B cell (primary cell): ENCODE measurements around the gene MCHR1. TPM values are rescaled to one million over a fixed set of nuclear protein-coding genes. Genes with fewer than 3 reads are reported as not detected.
"Not testable (repeated sequence)": the region's sequence is repeated elsewhere in the genome, so short reads cannot be mapped to it uniquely, and the experiment has no call there.

ENCODE experiments used
- ATAC-seq: fragments of 200-7000 bp; cut with Tn5 transposase; one replicate; pipeline ENCODE4 v1.10.0; 2021; ENCODE audit warnings: low read depth, mild to moderate bottlenecking, moderate number of reproducible peaks, moderate library complexity
- CTCF ChIA-PET: fragments of 350-600 bp; sonication (Branson Sonifier 250); formaldehyde crosslinking; loops from one replicate; lab custom pipeline; 2021; ENCODE audit warnings: antibody characterized with exemption, inconsistent platforms; lab: Charles Lee
- POLR2A ChIA-PET: fragments of 350-600 bp; sonication (Branson Sonifier 250); formaldehyde crosslinking; loops from one replicate; lab custom pipeline; 2021; ENCODE audit warnings: antibody characterized with exemption; lab: Charles Lee
- DNase-seq: peaks from one replicate; pipeline ENCODE4 v3.0.0; 2013
- H2AFZ ChIP-seq: 2 replicates; pipeline ENCODE4 v1.6.1; 2012; ENCODE audit warnings: mild to moderate bottlenecking, low read depth, low read length; ENCODE audit not compliant: insufficient read depth, poor library complexity, severe bottlenecking
- H3K27ac ChIP-seq, 2 donors: 1 replicate in 1 of 2; 2 replicates in 1 of 2; pipeline ENCODE4 v1.5.1; 2012 to 2013; ENCODE audit warnings: low read length in 2 of 2, mild to moderate bottlenecking in 2 of 2, moderate library complexity in 1 of 2
- H3K27me3 ChIP-seq, 4 experiments: fragments of 200-600 bp in 1 of 4; sonication (generic) in 1 of 4; replicated peaks in 1 of 4; 1 replicate in 2 of 4; 2 replicates in 2 of 4; pipeline versions ENCODE4 v1.6.1 to v1.7.0; 2013 to 2016; ENCODE audit warnings: low read length in 3 of 4, mild to moderate bottlenecking in 2 of 4, mixed read lengths in 1 of 4, moderate library complexity in 1 of 4; ENCODE audit not compliant: insufficient read depth in 4 of 4, control insufficient read depth in 3 of 4; ENCODE audit errors: control extremely low read depth in 1 of 4
- H3K36me3 ChIP-seq, 2 experiments: replicated peaks in 1 of 2; 1 replicate in 1 of 2; 2 replicates in 1 of 2; pipeline versions ENCODE4 v1.6.1 to v1.7.1; 2013; ENCODE audit warnings: low read length in 1 of 2; ENCODE audit not compliant: insufficient read depth in 2 of 2, control insufficient read depth in 1 of 2; ENCODE audit errors: control extremely low read depth in 1 of 2, extremely low read depth in 1 of 2
- H3K4me1 ChIP-seq, 2 donors: fragments of 200-600 bp in 1 of 2; sonication (generic) in 1 of 2; 1 replicate in 1 of 2; 2 replicates in 1 of 2; pipeline versions ENCODE4 v1.5.1 to v1.6.1; 2013 to 2017; ENCODE audit warnings: low read length in 2 of 2; ENCODE audit not compliant: control insufficient read depth in 2 of 2, insufficient read depth in 2 of 2
- H3K4me2 ChIP-seq: replicated peaks from 2 replicates; pipeline ENCODE3; 2012; ENCODE audit warnings: mild to moderate bottlenecking, low read depth, low read length; ENCODE audit not compliant: poor library complexity, severe bottlenecking
- H3K4me3 ChIP-seq, 5 experiments: fragments of 200-600 bp in 1 of 5; sonication (generic) in 1 of 5; 1 replicate in 3 of 5; 2 replicates in 2 of 5; pipeline versions ENCODE4 v1.5.1 to v1.7.0; 2011 to 2016; ENCODE audit warnings: low read length in 4 of 5, mild to moderate bottlenecking in 4 of 5, low read depth in 2 of 5, control low read depth in 1 of 5, moderate library complexity in 1 of 5; ENCODE audit not compliant: insufficient read depth in 1 of 5; ENCODE audit errors: control extremely low read depth in 1 of 5, extremely low read depth in 1 of 5
- H3K79me2 ChIP-seq: fragments of 200-600 bp; sonication (generic); one replicate; pipeline ENCODE4 v1.6.0; 2016; ENCODE audit warnings: low read length; ENCODE audit not compliant: control insufficient read depth, insufficient read depth
- H3K9ac ChIP-seq: fragments of 200-600 bp; sonication (generic); 2 replicates; pipeline ENCODE4 v1.6.1; 2017; ENCODE audit warnings: mild to moderate bottlenecking, low read length, moderate library complexity
- H3K9me3 ChIP-seq, 3 donors: one replicate each; pipeline versions ENCODE4 v1.6.1 to v1.7.1; 2013; ENCODE audit warnings: low read length in 2 of 3; ENCODE audit not compliant: control insufficient read depth in 2 of 3, insufficient read depth in 1 of 3; ENCODE audit errors: control extremely low read depth in 1 of 3
- H4K20me1 ChIP-seq: 2 replicates; pipeline ENCODE4 v1.6.0; 2012; ENCODE audit warnings: mild to moderate bottlenecking, low read length; ENCODE audit not compliant: insufficient read depth, control insufficient read depth, poor library complexity, severe bottlenecking
- H3K27ac Mint-ChIP-seq: one replicate; pipeline ENCODE4 v1.8.0; 2021; ENCODE audit warnings: mixed read lengths
- H3K27me3 Mint-ChIP-seq: one replicate; pipeline ENCODE4 v1.8.0; 2021; ENCODE audit warnings: mixed read lengths
- H3K4me1 Mint-ChIP-seq: one replicate; pipeline ENCODE4 v1.8.0; 2021; ENCODE audit warnings: mixed read lengths
- H3K4me3 Mint-ChIP-seq: one replicate; pipeline ENCODE4 v1.8.0; 2021; ENCODE audit warnings: mixed read lengths
- H3K9me3 Mint-ChIP-seq: one replicate; pipeline ENCODE4 v1.8.0; 2022; ENCODE audit warnings: mixed read lengths; ENCODE audit not compliant: insufficient read depth
- EZH2 ChIP-seq: IDR thresholded peaks from 2 replicates; pipeline ENCODE4 v1.6.1; 2012; ENCODE audit warnings: borderline replicate concordance, low read depth, mild to moderate bottlenecking, moderate library complexity, low read length; ENCODE audit not compliant: insufficient read depth, poor library complexity, severe bottlenecking
- WGBS: methylation state at CpG from one replicate; pipeline ENCODE4 v1.1.5; 2013; ENCODE audit warnings: missing lambda C conversion rate; ENCODE audit not compliant: insufficient coverage; 5-methylcytosine and 5-hydroxymethylcytosine counted together
- intact Hi-C: fragments of 100-400 bp; cut with micrococcal nuclease; formaldehyde crosslinking; loops from one replicate; pipeline ENCODE4 v1.10.0; 2022
- polyA plus RNA-seq: library from polyadenylated mRNA; depleted of rRNA; stranded (reverse); fragments of >200 nt; gene quantifications from 2 replicates; pipeline ENCODE4 v1.2.3, GENCODE V29; 2012
- total RNA-seq, 2 donors: library from RNA; stranded (reverse); fragments of 120-200 nt in 1 of 2; gene quantifications; 1 replicate in 1 of 2; 2 replicates in 1 of 2; pipeline versions ENCODE4 v1.2.3 to v1.2.4, GENCODE V29; 2013 to 2022
- TF ChIP-seq, protein P1 (sequence below): fragments of 200-600 bp; IDR thresholded peaks from one replicate; pipeline ENCODE4 v1.8.0; 2022; ENCODE audit warnings: antibody characterized with exemption, mild to moderate bottlenecking

The MCHR1 gene
- total and polyA plus RNA-seq, 2 donors (not counting 1 experiment from before 2014, with no cell fraction given) = not detected

- H3K9me3 Mint-ChIP-seq = no peaks in the 10 kb centered on the region
- no peak for ATAC-seq
These were observed 5.0 kb upstream of the MCHR1 start for GRCh38 chr22:40674274-40674673.

GRCh38 chr22:40676166-40676565 lies 3.1 kb upstream of the MCHR1 start:
- CTCF ChIA-PET, H4K20me1 ChIP-seq, H3K27ac Mint-ChIP-seq, H3K9ac ChIP-seq, H3K9me3 Mint-ChIP-seq, H3K9me3 ChIP-seq, H3K4me3 ChIP-seq, H3K4me2 ChIP-seq, H2AFZ ChIP-seq, H3K27ac ChIP-seq, H3K79me2 ChIP-seq, POLR2A ChIA-PET, H3K4me1 Mint-ChIP-seq, H3K36me3 ChIP-seq, DNase-seq, intact Hi-C loops, ATAC-seq, H3K4me1 ChIP-seq, H3K4me3 Mint-ChIP-seq: not testable (repeated sequence)
- H3K27me3 ChIP-seq = peaks cover 0 to 22% (median 10%) of the 10 kb centered on the region in 4 experiments
- WGBS = 86% methylated on average over 4 of the region's 4 CpGs
- peaks cover 20% of the 10 kb centered on the region for H3K27me3 Mint-ChIP-seq

More at GRCh38 chr22:40674274-40674673, 5.0 kb upstream of the MCHR1 start:
- Histone ChIP-seq H4K20me1 (no peaks in the 10 kb centered on the region), H3K4me1 (peaks cover 0 to 2% of the 10 kb centered on the region in 2 donors), H2AFZ (no peak overlapping the region), H3K27ac (no peak overlapping the region), H3K36me3 (no peaks in the 10 kb centered on the region), H3K79me2 (no peaks in the 10 kb centered on the region), H3K27me3 (peaks cover 0 to 10% (median 4%) of the 10 kb centered on the region in 4 experiments), H3K9me3 (no peaks in the 10 kb centered on the region), H3K4me2 (no peak overlapping the region), H3K4me3 (no peak overlapping the region), H3K9ac (no peak overlapping the region)
- Mint-ChIP-seq H3K4me3 (no peak overlapping the region), H3K27ac (no peak overlapping the region), H3K27me3 (peaks cover 2% of the 10 kb centered on the region), H3K4me1 (peaks cover 1% of the 10 kb centered on the region)
- no peak for TF ChIP-seq EZH2
- TF ChIP-seq, protein P1, sequence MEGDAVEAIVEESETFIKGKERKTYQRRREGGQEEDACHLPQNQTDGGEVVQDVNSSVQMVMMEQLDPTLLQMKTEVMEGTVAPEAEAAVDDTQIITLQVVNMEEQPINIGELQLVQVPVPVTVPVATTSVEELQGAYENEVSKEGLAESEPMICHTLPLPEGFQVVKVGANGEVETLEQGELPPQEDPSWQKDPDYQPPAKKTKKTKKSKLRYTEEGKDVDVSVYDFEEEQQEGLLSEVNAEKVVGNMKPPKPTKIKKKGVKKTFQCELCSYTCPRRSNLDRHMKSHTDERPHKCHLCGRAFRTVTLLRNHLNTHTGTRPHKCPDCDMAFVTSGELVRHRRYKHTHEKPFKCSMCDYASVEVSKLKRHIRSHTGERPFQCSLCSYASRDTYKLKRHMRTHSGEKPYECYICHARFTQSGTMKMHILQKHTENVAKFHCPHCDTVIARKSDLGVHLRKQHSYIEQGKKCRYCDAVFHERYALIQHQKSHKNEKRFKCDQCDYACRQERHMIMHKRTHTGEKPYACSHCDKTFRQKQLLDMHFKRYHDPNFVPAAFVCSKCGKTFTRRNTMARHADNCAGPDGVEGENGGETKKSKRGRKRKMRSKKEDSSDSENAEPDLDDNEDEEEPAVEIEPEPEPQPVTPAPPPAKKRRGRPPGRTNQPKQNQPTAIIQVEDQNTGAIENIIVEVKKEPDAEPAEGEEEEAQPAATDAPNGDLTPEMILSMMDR = no peak
- no peak for DNase-seq
- CTCF ChIA-PET = no interaction called here
- POLR2A ChIA-PET = no interaction called here
- WGBS = 100% methylated on average over 4 of the region's 4 CpGs
- intact Hi-C loops = no loop called here
